Measurements from ENCODE around the gene USP17L17.
"Not testable (repeated sequence)": the region's sequence is repeated elsewhere in the genome, so short reads cannot be mapped to it uniquely, and the experiment has no call there.

Gene USP17L17

GRCh38 chr4:9234085-9234484 lies 9.6 kb upstream of the USP17L17 start, which contains the start of gene USP17L15:
Gene USP17L15, plus strand, starts transcription at chr4:9234385. Its CDS starts 0 bp downstream, at chr4:9234385.
- not testable (repeated sequence) for H3K4me2 ChIP-seq (ENCODE audit: low read length); H3K36me3 ChIP-seq (ENCODE audit: insufficient read depth, low read length); H3K27me3 ChIP-seq (ENCODE audit: insufficient read depth, low read length); H3K79me2 ChIP-seq (ENCODE audit: insufficient read depth, low read length); H2AFZ ChIP-seq (ENCODE audit: low read length); H3K27ac ChIP-seq (ENCODE audit: low read depth, low read length, poor library complexity, severe bottlenecking); H4K20me1 ChIP-seq (ENCODE audit: insufficient read depth, low read length); H3K9me2 ChIP-seq (ENCODE audit: low read depth, low read length); H3F3A ChIP-seq (ENCODE audit: insufficient read depth, low read length); H3K9me3 ChIP-seq (ENCODE audit: low read length); H3K4me3 ChIP-seq (ENCODE audit: low read depth, low read length, poor library complexity, severe bottlenecking); H3K4me1 ChIP-seq (ENCODE audit: insufficient read depth, low read length, severe bottlenecking); H3K9ac ChIP-seq (ENCODE audit: low read length)

GRCh38 chr4:9238461-9238860 lies 5.2 kb upstream of the USP17L17 start:
- H3K4me3 ChIP-seq (ENCODE audit: low read depth, low read length, poor library complexity, severe bottlenecking); H3F3A ChIP-seq (ENCODE audit: insufficient read depth, low read length); H3K4me2 ChIP-seq (ENCODE audit: low read length); H3K36me3 ChIP-seq (ENCODE audit: insufficient read depth, low read length); H3K9me2 ChIP-seq (ENCODE audit: low read depth, low read length); H3K79me2 ChIP-seq (ENCODE audit: insufficient read depth, low read length); H3K4me1 ChIP-seq (ENCODE audit: insufficient read depth, low read length, severe bottlenecking); H3K27ac ChIP-seq (ENCODE audit: low read depth, low read length, poor library complexity, severe bottlenecking); H3K9ac ChIP-seq (ENCODE audit: low read length); H3K9me3 ChIP-seq (ENCODE audit: low read length); H2AFZ ChIP-seq (ENCODE audit: low read length); H4K20me1 ChIP-seq (ENCODE audit: insufficient read depth, low read length); H3K27me3 ChIP-seq (ENCODE audit: insufficient read depth, low read length): not testable (repeated sequence)

GRCh38 chr4:9247953-9248680 lies 4.4 kb downstream of the USP17L17 start, which contains the start of gene USP17L18:
Gene USP17L18, plus strand, starts transcription at chr4:9248630. Its CDS starts 0 bp downstream, at chr4:9248630.
- not testable (repeated sequence) for H3K4me3 ChIP-seq (ENCODE audit: low read depth, low read length, poor library complexity, severe bottlenecking); H3F3A ChIP-seq (ENCODE audit: insufficient read depth, low read length); H2AFZ ChIP-seq (ENCODE audit: low read length); H3K4me2 ChIP-seq (ENCODE audit: low read length); H3K27ac ChIP-seq (ENCODE audit: low read depth, low read length, poor library complexity, severe bottlenecking); H3K9ac ChIP-seq (ENCODE audit: low read length); H4K20me1 ChIP-seq (ENCODE audit: insufficient read depth, low read length); H3K4me1 ChIP-seq (ENCODE audit: insufficient read depth, low read length, severe bottlenecking); H3K27me3 ChIP-seq (ENCODE audit: insufficient read depth, low read length); H3K36me3 ChIP-seq (ENCODE audit: insufficient read depth, low read length); H3K79me2 ChIP-seq (ENCODE audit: insufficient read depth, low read length); H3K9me2 ChIP-seq (ENCODE audit: low read depth, low read length); H3K9me3 ChIP-seq (ENCODE audit: low read length)

- H3K9me2 ChIP-seq (ENCODE audit: low read depth, low read length); H3K27me3 ChIP-seq (ENCODE audit: insufficient read depth, low read length); H3K36me3 ChIP-seq (ENCODE audit: insufficient read depth, low read length); H3K79me2 ChIP-seq (ENCODE audit: insufficient read depth, low read length); H4K20me1 ChIP-seq (ENCODE audit: insufficient read depth, low read length); H3K4me2 ChIP-seq (ENCODE audit: low read length); H2AFZ ChIP-seq (ENCODE audit: low read length); H3K4me1 ChIP-seq (ENCODE audit: insufficient read depth, low read length, severe bottlenecking); H3K4me3 ChIP-seq (ENCODE audit: low read depth, low read length, poor library complexity, severe bottlenecking); H3K9ac ChIP-seq (ENCODE audit: low read length); H3F3A ChIP-seq (ENCODE audit: insufficient read depth, low read length); H3K9me3 ChIP-seq (ENCODE audit: low read length); H3K27ac ChIP-seq (ENCODE audit: low read depth, low read length, poor library complexity, severe bottlenecking): not testable (repeated sequence)
Observed at GRCh38 chr4:9253078-9253477, 9.4 kb downstream of the USP17L17 start, which contains the start of gene USP17L19. Gene USP17L19, plus strand, starts transcription at chr4:9253378. Its CDS starts 0 bp downstream, at chr4:9253378.

- H3K4me2 ChIP-seq (ENCODE audit: low read length); H3K9me3 ChIP-seq (ENCODE audit: low read length); H3K9me2 ChIP-seq (ENCODE audit: low read depth, low read length); H3K79me2 ChIP-seq (ENCODE audit: insufficient read depth, low read length); H3K27ac ChIP-seq (ENCODE audit: low read depth, low read length, poor library complexity, severe bottlenecking); H4K20me1 ChIP-seq (ENCODE audit: insufficient read depth, low read length); H3K9ac ChIP-seq (ENCODE audit: low read length); H3K36me3 ChIP-seq (ENCODE audit: insufficient read depth, low read length); H3F3A ChIP-seq (ENCODE audit: insufficient read depth, low read length); H2AFZ ChIP-seq (ENCODE audit: low read length); H3K4me1 ChIP-seq (ENCODE audit: insufficient read depth, low read length, severe bottlenecking); H3K4me3 ChIP-seq (ENCODE audit: low read depth, low read length, poor library complexity, severe bottlenecking); H3K27me3 ChIP-seq (ENCODE audit: insufficient read depth, low read length): not testable (repeated sequence)
Observed at GRCh38 chr4:9257824-9258223, 14.1 kb downstream of the USP17L17 start, which contains the start of gene USP17L20. Gene USP17L20, plus strand, starts transcription at chr4:9258124. Its CDS starts 0 bp downstream, at chr4:9258124.

- H3K4me1 ChIP-seq (ENCODE audit: insufficient read depth, low read length, severe bottlenecking); H3K27ac ChIP-seq (ENCODE audit: low read depth, low read length, poor library complexity, severe bottlenecking); H3K9me3 ChIP-seq (ENCODE audit: low read length); H2AFZ ChIP-seq (ENCODE audit: low read length); H4K20me1 ChIP-seq (ENCODE audit: insufficient read depth, low read length); H3K4me3 ChIP-seq (ENCODE audit: low read depth, low read length, poor library complexity, severe bottlenecking); H3K9me2 ChIP-seq (ENCODE audit: low read depth, low read length); H3K79me2 ChIP-seq (ENCODE audit: insufficient read depth, low read length); H3K4me2 ChIP-seq (ENCODE audit: low read length); H3K9ac ChIP-seq (ENCODE audit: low read length); H3K36me3 ChIP-seq (ENCODE audit: insufficient read depth, low read length); H3K27me3 ChIP-seq (ENCODE audit: insufficient read depth, low read length); H3F3A ChIP-seq (ENCODE audit: insufficient read depth, low read length): not testable (repeated sequence)
Observed at GRCh38 chr4:9262572-9262971, 18.9 kb downstream of the USP17L17 start, which contains the start of gene USP17L21. Gene USP17L21, plus strand, starts transcription at chr4:9262872. Its CDS starts 0 bp downstream, at chr4:9262872.

- not testable (repeated sequence) for H3K4me3 ChIP-seq (ENCODE audit: low read depth, low read length, poor library complexity, severe bottlenecking); H2AFZ ChIP-seq (ENCODE audit: low read length); H3K79me2 ChIP-seq (ENCODE audit: insufficient read depth, low read length); H3K36me3 ChIP-seq (ENCODE audit: insufficient read depth, low read length); H3K27me3 ChIP-seq (ENCODE audit: insufficient read depth, low read length); H3K9ac ChIP-seq (ENCODE audit: low read length); H3K9me3 ChIP-seq (ENCODE audit: low read length); H3F3A ChIP-seq (ENCODE audit: insufficient read depth, low read length); H3K4me1 ChIP-seq (ENCODE audit: insufficient read depth, low read length, severe bottlenecking); H3K4me2 ChIP-seq (ENCODE audit: low read length); H4K20me1 ChIP-seq (ENCODE audit: insufficient read depth, low read length); H3K27ac ChIP-seq (ENCODE audit: low read depth, low read length, poor library complexity, severe bottlenecking); H3K9me2 ChIP-seq (ENCODE audit: low read depth, low read length)
Observed at GRCh38 chr4:9267319-9267718, 23.6 kb downstream of the USP17L17 start, which contains the start of gene USP17L22. Gene USP17L22, plus strand, starts transcription at chr4:9267619. Its CDS starts 0 bp downstream, at chr4:9267619.

Measured in OCI-LY1 (cell line).